Prostate gland (tissue), 2 donors: ENCODE data around the gene ZNF862.

ENCODE experiments used
- POLR2A ChIP-seq: fragments of 450-650 bp; IDR thresholded peaks from one replicate; pipeline ENCODE4 v1.6.1; 2016; ENCODE audit warnings: antibody characterized with exemption, mild to moderate bottlenecking
- POLR2AphosphoS5 ChIP-seq: sonication (generic); formaldehyde crosslinking; IDR thresholded peaks from one replicate; pipeline ENCODE4 v1.6.1; 2017; ENCODE audit warnings: antibody characterized with exemption
- TF ChIP-seq, protein P1 (sequence below), 4 experiments: fragments of 200-600 bp in 2 of 4; fragments of 450-650 bp in 2 of 4; sonication (generic) in 2 of 4; IDR thresholded peaks; 1 replicate in 3 of 4; 2 replicates in 1 of 4; pipeline ENCODE4 v1.5.1; 2016 to 2019; ENCODE audit warnings: antibody characterized with exemption in 4 of 4, mild to moderate bottlenecking in 2 of 4, moderate library complexity in 2 of 4

- TF ChIP-seq, protein P1, sequence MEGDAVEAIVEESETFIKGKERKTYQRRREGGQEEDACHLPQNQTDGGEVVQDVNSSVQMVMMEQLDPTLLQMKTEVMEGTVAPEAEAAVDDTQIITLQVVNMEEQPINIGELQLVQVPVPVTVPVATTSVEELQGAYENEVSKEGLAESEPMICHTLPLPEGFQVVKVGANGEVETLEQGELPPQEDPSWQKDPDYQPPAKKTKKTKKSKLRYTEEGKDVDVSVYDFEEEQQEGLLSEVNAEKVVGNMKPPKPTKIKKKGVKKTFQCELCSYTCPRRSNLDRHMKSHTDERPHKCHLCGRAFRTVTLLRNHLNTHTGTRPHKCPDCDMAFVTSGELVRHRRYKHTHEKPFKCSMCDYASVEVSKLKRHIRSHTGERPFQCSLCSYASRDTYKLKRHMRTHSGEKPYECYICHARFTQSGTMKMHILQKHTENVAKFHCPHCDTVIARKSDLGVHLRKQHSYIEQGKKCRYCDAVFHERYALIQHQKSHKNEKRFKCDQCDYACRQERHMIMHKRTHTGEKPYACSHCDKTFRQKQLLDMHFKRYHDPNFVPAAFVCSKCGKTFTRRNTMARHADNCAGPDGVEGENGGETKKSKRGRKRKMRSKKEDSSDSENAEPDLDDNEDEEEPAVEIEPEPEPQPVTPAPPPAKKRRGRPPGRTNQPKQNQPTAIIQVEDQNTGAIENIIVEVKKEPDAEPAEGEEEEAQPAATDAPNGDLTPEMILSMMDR (IDR thresholded peaks at IDR 0.05) = no peak
- TF ChIP-seq POLR2A = no peak
- TF ChIP-seq POLR2AphosphoS5 = no peak
Observed at GRCh38 chr7:149846021-149846420, 7.8 kb downstream of the ZNF862 start.
